SIG-M5 treated with dmso at 0.1 percent for 504 hours (cell line): Measurements from ENCODE around the gene AFTPH.
A peak's percentile ranks its signal among the peaks of the same experiment; 100 is the strongest.

Experiments
- DNase-seq: peaks from one replicate; lab custom pipeline; 2025; ENCODE audit not compliant: unreplicated experiment; lab: John Stamatoyannopoulos, UW

AFTPH gene

DNA sequence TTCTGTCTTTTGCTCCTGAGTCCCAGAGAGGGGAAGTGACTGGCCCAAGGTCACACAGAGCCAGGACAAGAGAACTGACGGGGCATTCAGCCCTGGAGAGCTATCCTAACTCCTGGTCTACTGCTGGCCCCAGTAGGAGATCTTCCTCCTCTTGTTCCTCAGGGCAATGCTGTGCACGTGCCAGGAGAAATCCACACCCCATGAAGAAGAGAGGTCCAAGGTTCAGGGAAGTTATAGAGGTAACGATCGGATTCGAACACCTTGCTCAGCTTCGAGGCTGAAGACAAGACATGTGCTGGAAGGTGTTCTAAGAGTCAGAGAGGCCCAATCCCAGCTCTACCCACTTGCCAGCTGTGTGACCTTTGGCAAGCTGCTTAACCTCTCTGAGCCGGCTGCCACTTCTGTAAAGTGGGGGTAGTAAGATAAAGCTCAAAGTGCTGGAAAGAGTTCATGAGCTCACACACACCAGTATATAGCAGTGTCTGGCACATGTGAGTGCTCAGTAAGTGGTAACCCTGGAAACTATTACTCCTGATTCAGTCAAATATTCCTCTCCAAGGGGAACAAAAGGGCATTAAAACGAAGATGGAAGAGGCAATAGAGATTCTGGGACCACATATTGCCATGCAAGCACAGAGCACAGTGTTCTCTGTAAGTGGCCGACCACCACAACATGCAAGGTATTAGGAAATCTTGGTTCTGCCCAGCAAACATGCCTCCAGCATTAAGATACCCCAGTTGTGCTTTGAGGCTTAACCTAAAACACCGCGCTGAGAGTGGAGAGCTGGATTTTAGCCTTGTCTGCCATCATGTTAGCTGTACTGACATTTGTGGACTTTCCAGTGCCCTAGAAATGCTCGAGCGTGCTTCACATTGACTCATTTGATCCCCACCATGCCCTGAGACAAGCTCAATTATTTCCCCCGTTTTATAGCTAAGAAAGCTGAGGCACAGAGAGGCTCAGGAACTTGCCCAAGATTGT is 104.0 kb downstream of the AFTPH start:
- DNase-seq = no peak

- no peak for DNase-seq
These were observed 105.2 kb downstream of the AFTPH start for GRCh38 chr2:64629329-64629781.

DNA sequence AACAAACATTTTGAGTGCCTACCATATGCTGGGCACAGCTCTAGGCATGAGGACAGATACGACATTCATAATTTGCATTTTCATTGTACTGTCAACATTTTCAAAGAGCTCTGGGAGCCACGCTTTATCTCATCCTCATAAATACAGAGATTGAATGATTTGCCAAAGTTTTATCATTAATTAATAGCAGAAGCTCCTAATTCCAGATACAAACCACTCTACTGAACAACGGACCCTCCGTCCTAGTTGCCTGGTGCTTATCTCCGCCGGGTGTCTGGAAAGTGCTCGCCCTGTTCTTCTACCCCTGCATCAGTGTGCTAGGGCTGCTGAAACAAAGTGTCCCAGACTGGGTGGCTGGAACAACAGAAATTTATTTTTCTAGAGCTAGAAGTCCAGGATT is 105.7 kb downstream of the AFTPH start:
- no peak for DNase-seq

- no peak for DNase-seq
These were observed 106.6 kb downstream of the AFTPH start for GRCh38 chr2:64630752-64631151.

DNA sequence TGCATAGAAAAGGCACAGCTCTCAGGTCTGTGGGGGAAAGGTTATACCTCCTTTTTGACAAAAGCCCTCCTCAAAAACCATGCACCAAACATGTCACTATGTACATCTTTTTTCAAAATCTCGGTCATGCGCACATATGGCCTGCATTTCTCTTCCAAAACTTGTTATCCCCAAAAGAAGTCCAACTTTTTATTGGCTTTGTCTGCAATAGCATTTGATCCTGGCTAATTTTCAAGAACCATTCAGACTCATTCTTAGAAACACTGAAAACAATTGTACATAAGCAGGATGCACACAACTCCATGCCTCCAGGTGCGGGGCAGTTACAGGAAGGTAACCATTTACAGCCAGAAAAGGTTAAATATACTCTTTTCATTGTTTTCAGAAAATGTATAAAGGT is 107.6 kb downstream of the AFTPH start:
- DNase-seq = no peak

DNA sequence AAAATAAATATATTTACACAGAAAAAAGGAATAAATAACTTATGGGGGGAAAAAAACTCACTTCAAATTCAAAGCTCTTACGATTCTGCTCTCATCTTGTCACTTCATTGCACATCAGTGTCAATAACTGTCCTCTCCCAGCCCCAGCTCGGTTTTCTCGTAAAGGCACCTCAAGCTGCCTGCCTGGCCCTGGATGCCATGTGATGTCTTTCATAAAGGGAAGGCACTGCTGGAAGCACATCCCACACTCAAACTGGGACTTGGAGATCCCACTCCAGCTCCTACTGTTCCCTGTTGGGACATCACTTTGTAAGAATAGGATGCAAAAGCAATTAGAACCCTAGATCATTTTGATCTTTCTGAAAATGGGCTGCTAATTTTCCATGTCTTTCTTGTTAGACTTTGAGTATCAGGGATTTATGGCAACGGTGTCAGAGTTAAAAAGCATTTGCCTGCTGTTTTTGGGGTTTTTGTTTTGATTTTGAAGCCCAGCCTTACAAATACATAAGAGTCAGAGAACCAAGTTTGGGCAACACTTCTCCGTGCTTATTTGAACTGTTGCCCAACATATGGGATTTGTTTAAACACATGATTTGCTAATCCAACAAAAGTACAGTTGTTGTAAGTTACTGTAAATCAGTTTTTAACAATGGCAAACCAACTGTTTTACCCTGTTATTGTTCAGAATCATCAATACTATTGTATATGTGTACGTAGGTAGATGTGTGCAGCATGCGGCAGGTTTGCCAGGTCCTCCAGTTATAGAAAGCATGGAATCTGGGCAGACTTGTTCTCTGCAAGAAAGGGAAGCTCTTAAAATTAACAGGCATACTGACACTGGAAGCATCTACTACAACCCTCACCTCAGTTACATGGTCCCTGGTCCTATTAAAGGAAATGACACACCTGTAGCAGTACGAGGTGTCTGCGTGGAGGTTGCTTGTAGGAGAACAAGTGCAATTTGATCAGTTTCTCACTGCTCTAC is 109.0 kb downstream of the AFTPH start:
- no peak for DNase-seq

- peak; percentile 77 for DNase-seq
These were observed 110.5 kb downstream of the AFTPH start for GRCh38 chr2:64634345-64635267.

GRCh38 chr2:64635976-64636911 is 112.1 kb downstream of the AFTPH start:
- DNase-seq = peak; percentile 89

- peak; percentile 62 for DNase-seq
These were observed 113.0 kb downstream of the AFTPH start for GRCh38 chr2:64637000-64637635.

GRCh38 chr2:64637931-64638330 is 113.8 kb downstream of the AFTPH start:
- peak; percentile 24 for DNase-seq

GRCh38 chr2:64638502-64639120 is 114.5 kb downstream of the AFTPH start:
- DNase-seq = no peak

DNA sequence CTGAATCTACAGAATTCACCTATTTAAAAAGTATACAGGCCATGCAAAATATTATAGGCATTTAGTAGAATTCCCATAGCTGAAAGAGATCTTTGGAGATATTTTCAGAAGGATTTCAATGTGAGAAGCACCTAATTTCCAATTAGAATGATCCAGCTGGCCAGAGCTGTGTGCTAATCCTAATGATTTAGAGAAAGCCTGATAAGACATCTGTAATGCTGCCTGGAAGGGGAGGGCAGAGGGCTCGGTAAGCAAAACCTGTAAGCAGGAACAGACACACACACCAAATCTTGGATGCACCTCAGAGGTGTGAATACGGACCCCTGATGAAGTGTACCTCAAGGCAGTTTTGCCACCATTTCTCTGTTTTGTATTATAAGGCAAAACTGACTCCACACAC is 115.6 kb downstream of the AFTPH start:
- DNase-seq = no peak

- peak; percentile 20 for DNase-seq
These were observed 116.3 kb downstream of the AFTPH start for GRCh38 chr2:64640153-64641044.

DNA sequence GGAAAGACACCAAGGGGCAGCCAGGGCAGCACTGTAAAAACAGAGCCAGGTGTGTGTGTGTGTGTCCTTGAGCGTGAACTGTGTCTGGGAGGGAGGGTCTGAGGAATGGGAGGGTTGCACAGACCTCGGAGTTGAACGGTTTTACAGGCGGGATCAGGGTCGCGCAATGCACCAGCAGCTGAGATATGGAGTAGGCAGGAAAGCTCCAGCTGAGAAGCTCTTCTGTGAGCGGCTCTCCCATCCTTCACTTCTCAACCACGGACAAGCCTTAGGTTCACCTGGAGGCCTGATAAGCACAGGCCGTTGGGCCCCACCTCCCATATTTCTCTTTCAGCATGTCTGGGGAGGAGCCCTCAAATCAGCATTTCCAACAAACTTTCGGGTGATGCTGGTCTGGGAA is 117.5 kb downstream of the AFTPH start:
- DNase-seq = no peak
